KMS-11 (cell line): Measurements from ENCODE around the gene ASF1B.

Source experiments
- H2AFZ ChIP-seq: fragments of 200-600 bp; sonication (generic); 2 replicates; pipeline ENCODE4 v1.6.1; 2016; ENCODE audit warnings: antibody characterized with exemption, mixed run types, low read depth
- H3K27ac ChIP-seq: fragments of 200-600 bp; sonication (generic); 2 replicates; pipeline ENCODE4 v1.6.1; 2016; ENCODE audit warnings: mild to moderate bottlenecking, mixed run types
- H3K27me3 ChIP-seq: fragments of 200-600 bp; sonication (generic); 2 replicates; pipeline ENCODE4 v1.6.1; 2017; ENCODE audit warnings: mild to moderate bottlenecking, low read depth, mixed run types, moderate library complexity; ENCODE audit not compliant: insufficient read depth
- H3K36me3 ChIP-seq: fragments of 200-600 bp; sonication (generic); 2 replicates; pipeline ENCODE4 v1.6.1; 2017; ENCODE audit warnings: mild to moderate bottlenecking, mixed run types; ENCODE audit not compliant: insufficient read depth
- H3K4me1 ChIP-seq: fragments of 200-600 bp; sonication (generic); 2 replicates; pipeline ENCODE4 v1.6.1; 2016; ENCODE audit warnings: mild to moderate bottlenecking, low read depth, mixed run types; ENCODE audit not compliant: poor library complexity, severe bottlenecking
- H3K4me2 ChIP-seq: fragments of 200-600 bp; sonication (generic); 2 replicates; pipeline ENCODE4 v1.7.0; 2016; ENCODE audit warnings: mild to moderate bottlenecking, mixed run types
- H3K4me3 ChIP-seq: fragments of 200-600 bp; sonication (generic); IDR thresholded peaks from 2 replicates; pipeline ENCODE4 v1.6.1; 2017; ENCODE audit warnings: low read depth, low read length, mixed read lengths; ENCODE audit not compliant: insufficient read depth
- H3K79me2 ChIP-seq: fragments of 200-600 bp; sonication (generic); 2 replicates; pipeline ENCODE4 v1.6.1; 2016; ENCODE audit warnings: low read depth, mixed run types; ENCODE audit not compliant: insufficient read depth
- H3K9ac ChIP-seq: fragments of 200-600 bp; sonication (generic); 2 replicates; pipeline ENCODE4 v1.6.1; 2016; ENCODE audit warnings: mild to moderate bottlenecking, mixed run types
- H4K20me1 ChIP-seq: fragments of 200-600 bp; sonication (generic); 2 replicates; pipeline ENCODE4 v1.6.1; 2016; ENCODE audit warnings: mild to moderate bottlenecking, mixed run types; ENCODE audit not compliant: insufficient read depth
- TF ChIP-seq, protein P1 (sequence below): fragments of 200-600 bp; sonication (generic); conservative IDR thresholded peaks from 2 replicates; pipeline ENCODE4 v1.6.1; 2017; ENCODE audit warnings: low read depth, mild to moderate bottlenecking, antibody characterized with exemption, low read length, moderate library complexity, mixed read lengths

The ASF1B gene

DNA sequence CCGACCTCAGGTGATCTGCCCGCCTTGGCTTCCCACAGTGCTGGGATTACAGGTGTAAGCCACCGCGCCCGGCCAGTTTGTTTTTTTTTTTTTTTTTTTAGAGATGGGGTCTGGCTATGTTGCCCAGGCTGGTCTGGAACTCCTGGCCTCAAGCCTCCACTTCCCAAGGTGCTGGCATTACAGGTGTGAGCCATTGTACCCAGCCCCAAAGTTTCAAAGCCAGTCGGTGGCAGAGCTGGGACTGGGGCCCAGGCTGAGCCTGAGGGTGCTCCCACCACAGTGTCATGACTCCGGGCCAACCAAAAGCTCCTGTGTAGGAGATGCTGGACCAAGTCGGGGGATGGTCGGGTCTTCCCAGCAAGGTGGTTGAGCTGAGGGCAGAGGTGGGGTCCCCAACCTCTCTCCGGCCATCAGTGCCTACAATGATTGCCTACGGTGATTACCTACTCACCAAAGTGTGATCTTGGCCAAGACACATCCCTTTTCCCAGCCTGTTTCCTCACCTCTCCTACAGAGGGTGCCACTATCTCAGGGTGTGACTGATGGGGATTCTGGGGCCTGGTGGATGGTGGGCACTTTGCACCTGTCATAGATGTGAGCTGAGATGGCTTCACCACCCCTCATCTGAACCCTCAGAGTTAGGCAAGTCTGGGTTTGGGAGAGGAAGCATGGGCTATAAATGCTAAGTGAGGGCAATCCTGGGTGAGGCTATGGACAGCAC is 40.0 kb downstream of the ASF1B start:
- Histone ChIP-seq H3K79me2 (no peaks in the 10 kb centered on the region), H3K4me3 (no peak overlapping the region), H3K4me2 (no peak overlapping the region), H3K27me3 (no peaks in the 10 kb centered on the region), H4K20me1 (no peaks in the 10 kb centered on the region), H3K9ac (no peak overlapping the region), H3K27ac (no peak overlapping the region), H3K36me3 (no peaks in the 10 kb centered on the region), H2AFZ (no peak overlapping the region), H3K4me1 (peaks cover 25% of the 10 kb centered on the region)
- TF ChIP-seq, protein P1, sequence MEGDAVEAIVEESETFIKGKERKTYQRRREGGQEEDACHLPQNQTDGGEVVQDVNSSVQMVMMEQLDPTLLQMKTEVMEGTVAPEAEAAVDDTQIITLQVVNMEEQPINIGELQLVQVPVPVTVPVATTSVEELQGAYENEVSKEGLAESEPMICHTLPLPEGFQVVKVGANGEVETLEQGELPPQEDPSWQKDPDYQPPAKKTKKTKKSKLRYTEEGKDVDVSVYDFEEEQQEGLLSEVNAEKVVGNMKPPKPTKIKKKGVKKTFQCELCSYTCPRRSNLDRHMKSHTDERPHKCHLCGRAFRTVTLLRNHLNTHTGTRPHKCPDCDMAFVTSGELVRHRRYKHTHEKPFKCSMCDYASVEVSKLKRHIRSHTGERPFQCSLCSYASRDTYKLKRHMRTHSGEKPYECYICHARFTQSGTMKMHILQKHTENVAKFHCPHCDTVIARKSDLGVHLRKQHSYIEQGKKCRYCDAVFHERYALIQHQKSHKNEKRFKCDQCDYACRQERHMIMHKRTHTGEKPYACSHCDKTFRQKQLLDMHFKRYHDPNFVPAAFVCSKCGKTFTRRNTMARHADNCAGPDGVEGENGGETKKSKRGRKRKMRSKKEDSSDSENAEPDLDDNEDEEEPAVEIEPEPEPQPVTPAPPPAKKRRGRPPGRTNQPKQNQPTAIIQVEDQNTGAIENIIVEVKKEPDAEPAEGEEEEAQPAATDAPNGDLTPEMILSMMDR: no peak

DNA sequence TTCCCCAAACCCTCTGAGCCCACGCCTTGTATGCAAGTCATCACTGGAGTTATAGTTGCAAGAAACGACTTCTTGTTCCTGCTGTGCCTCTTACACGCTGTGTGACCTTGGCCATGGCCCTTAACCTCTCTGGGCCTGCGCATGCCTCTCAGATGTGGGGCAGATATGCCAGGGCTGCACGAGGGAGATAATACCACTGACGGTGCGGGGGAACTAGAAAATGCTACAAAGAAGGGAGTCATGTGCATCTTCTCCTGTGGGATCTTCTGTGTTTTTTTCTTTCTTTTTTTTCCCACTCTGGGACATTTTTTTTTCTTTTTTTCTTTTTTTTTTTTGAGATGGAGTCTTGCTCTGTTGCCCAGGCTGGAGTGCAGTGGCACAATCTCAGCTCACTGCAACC is 41.5 kb downstream of the ASF1B start:
- Histone ChIP-seq H3K27ac (no peak overlapping the region), H3K36me3 (no peaks in the 10 kb centered on the region), H3K9ac (no peak overlapping the region), H3K4me2 (no peak overlapping the region), H3K4me1 (peaks cover 14% of the 10 kb centered on the region), H4K20me1 (no peaks in the 10 kb centered on the region), H3K27me3 (no peaks in the 10 kb centered on the region), H3K4me3 (no peak overlapping the region), H2AFZ (no peak overlapping the region), H3K79me2 (no peaks in the 10 kb centered on the region)
- TF ChIP-seq, protein P1: no peak

DNA sequence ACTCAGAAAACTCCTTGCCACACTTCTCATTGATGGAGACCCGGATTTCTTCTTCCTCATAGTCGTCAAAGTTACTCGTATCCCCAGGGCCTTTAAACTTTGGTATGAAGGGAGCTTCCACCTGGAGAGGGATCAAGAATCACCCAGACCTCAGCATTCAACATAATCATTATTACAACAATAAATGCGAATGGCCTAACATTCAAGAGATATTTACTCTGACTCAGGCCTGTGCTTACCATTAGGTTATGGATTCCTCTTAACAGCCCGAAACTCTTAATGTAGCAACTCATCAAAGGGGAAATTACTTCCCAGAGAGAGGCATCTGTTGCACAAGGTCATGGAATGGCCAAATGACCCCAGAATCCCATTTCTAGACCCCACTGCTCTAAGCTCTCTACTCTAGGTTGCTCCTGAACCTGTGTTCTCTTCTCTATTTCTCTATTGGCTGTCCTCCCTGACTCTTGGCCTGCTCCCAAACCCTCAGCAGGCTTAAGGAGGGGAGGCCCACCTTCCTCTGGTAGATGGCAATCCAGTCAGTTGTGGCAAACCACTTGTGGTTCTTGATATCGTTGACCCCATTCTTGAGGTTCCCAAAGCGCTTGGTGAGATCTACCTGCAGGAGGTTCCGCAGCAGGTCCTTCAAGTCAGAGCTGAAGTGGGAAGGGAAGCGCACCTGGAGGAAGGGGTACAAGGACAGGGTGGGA is 43.1 kb downstream of the ASF1B start:
- Histone ChIP-seq H3K36me3 (no peaks in the 10 kb centered on the region), H3K27me3 (no peaks in the 10 kb centered on the region), H3K4me3 (no peak overlapping the region), H3K4me2 (no peak overlapping the region), H2AFZ (no peak overlapping the region), H3K27ac (no peak overlapping the region), H3K4me1 (peaks cover 14% of the 10 kb centered on the region), H3K79me2 (no peaks in the 10 kb centered on the region), H4K20me1 (no peaks in the 10 kb centered on the region), H3K9ac (no peak overlapping the region)
- TF ChIP-seq, protein P1: no peak

DNA sequence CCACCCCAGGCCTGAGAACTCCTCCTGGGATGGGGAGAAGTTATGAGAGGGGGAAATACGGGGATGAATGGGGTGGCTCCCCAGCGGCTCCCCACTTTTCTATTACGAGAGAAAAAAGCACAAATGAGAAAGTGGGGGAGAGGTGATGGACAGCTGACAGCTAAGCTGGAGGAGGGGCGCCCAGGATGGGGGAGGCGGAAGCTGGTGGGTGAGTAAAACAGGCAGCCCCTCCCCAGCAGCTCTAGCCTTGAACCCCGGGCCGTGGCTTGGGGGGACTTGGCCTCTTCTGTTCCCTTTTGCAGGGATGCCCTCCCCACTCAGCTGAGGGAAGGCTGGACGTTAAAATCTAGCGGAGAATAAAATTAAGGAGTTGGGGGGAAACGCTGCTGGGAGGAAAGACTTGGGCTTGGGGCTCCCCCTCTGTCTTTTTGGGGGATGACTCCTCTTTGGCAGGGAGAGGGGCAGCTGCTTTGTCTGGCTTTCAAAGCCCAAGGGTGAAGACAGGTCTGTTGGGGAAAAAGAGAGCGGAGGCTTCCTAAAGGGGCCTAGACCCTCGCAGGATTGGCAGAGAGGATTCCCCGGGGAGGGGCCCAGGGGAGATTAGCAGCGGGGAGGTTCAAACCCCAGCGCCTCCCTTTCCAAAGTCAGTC is 44.5 kb downstream of the ASF1B start:
- H3K4me2 ChIP-seq: peak overlapping the region; percentile 96
- no peaks in the 10 kb centered on the region for H3K79me2 ChIP-seq
- no peaks in the 10 kb centered on the region for H3K36me3 ChIP-seq
- H3K27me3 ChIP-seq: no peaks in the 10 kb centered on the region
- H4K20me1 ChIP-seq: no peaks in the 10 kb centered on the region
- H3K9ac ChIP-seq: peak overlapping the region; percentile 48; the same call in 1 of the 2 replicates
- H3K4me1 ChIP-seq: peaks cover 14% of the 10 kb centered on the region
- H2AFZ ChIP-seq: peak overlapping the region; percentile 85; the same call in 1 of the 2 replicates
- no peak overlapping the region for H3K27ac ChIP-seq
- no peak overlapping the region for H3K4me3 ChIP-seq
- TF ChIP-seq, protein P1: no peak
